Activated CD4-positive, alpha-beta memory T cell treated with anti-CD3 and anti-CD28 coated beads for 36 hours (primary cell): Measurements from ENCODE around the gene USF1. TPM values are rescaled to one million over a fixed set of nuclear protein-coding genes. Genes with fewer than 3 reads are reported as not detected.
"Not testable (repeated sequence)": the region's sequence is repeated elsewhere in the genome, so short reads cannot be mapped to it uniquely, and the experiment has no call there.

ENCODE experiments used
- CTCF ChIA-PET: fragments of 350-600 bp; sonication (Branson Sonifier 250); formaldehyde crosslinking; loops from one replicate; lab custom pipeline; 2021; ENCODE audit warnings: antibody characterized with exemption, inconsistent platforms; lab: Charles Lee
- POLR2A ChIA-PET: fragments of 350-600 bp; sonication (Branson Sonifier 250); formaldehyde crosslinking; loops from one replicate; lab custom pipeline; 2021; ENCODE audit warnings: antibody characterized with exemption; lab: Charles Lee
- DNase-seq: peaks from one replicate; pipeline ENCODE4 v3.0.0-alpha.2; 2020
- H3K27ac Mint-ChIP-seq: one replicate; pipeline ENCODE4 v1.8.0; 2021; ENCODE audit warnings: mixed read lengths
- H3K27me3 Mint-ChIP-seq: one replicate; pipeline ENCODE4 v1.8.0; 2021; ENCODE audit warnings: mixed read lengths
- H3K36me3 Mint-ChIP-seq: one replicate; pipeline ENCODE4 v1.8.0; 2021; ENCODE audit warnings: mixed read lengths
- H3K4me1 Mint-ChIP-seq: one replicate; pipeline ENCODE4 v1.8.0; 2021; ENCODE audit warnings: low read depth, mixed read lengths
- H3K4me3 Mint-ChIP-seq: one replicate; pipeline ENCODE4 v1.8.0; 2021; ENCODE audit warnings: mild to moderate bottlenecking, mixed read lengths
- H3K9me3 Mint-ChIP-seq: one replicate; pipeline ENCODE4 v1.8.0; 2021; ENCODE audit warnings: mixed read lengths
- intact Hi-C: fragments of 100-400 bp; cut with micrococcal nuclease; formaldehyde crosslinking; loops from one replicate; pipeline ENCODE4 v1.15.1; 2023
- total RNA-seq, 2 experiments: library from RNA; stranded (reverse); gene quantifications; one replicate each; pipeline ENCODE4 v1.2.3, GENCODE V29; 2021

The USF1 gene
- total RNA-seq, 2 experiments from 2014 or later: 43.4 to 43.7 TPM

DNA sequence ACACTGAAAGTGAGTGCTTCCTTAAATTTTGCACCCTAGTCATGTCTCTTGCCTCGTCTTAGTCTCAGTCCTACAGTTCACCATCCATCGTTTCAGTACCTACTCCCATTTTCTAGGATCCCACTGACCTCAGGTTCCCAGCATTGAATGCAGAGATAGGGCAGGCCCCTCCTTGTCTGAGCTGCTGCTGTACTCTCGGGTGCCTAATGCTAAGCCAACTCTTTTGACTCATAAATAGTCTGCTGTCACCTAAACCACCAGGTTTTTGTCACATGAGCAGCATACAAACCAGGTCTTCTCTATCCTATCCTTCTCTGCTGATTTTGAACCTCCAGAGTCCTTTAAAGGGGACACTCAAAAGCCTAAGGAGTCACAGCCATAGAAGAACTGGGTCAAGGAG lies 20.9 kb upstream of the USF1 start:
- Mint-ChIP-seq H3K4me1 (peaks cover 61% of the 10 kb centered on the region), H3K9me3 (peaks cover 2% of the 10 kb centered on the region), H3K27me3 (no peaks in the 10 kb centered on the region), H3K36me3 (peaks cover 43% of the 10 kb centered on the region), H3K4me3 (peak overlapping the region; percentile 97), H3K27ac (peak overlapping the region; percentile 99)
- peak; percentile 53 for DNase-seq
- intact Hi-C loops: loop anchor here (5.0 kb wide), 1 partner anchor 101 kb away; the partner anchor contains the start of gene PPOX
- POLR2A ChIA-PET: interaction anchor here (0.6 to 2.1 kb wide), 5 partner anchors 21 to 50 kb away, joined by 3 to 10 read pairs (median 3); partner anchors contain the start of gene USF1
- CTCF ChIA-PET: interaction anchor here (0.7 to 1.8 kb wide), 3 partner anchors 24 to 99 kb away, joined by 4 to 6 read pairs (median 6); partner anchors contain the start of gene PPOX

- Mint-ChIP-seq H3K27ac (peak overlapping the region; percentile 76), H3K36me3 (peaks cover 49% of the 10 kb centered on the region), H3K4me1 (peaks cover 59% of the 10 kb centered on the region)
- DNase-seq, H3K4me3 Mint-ChIP-seq, H3K9me3 Mint-ChIP-seq, H3K27me3 Mint-ChIP-seq: not testable (repeated sequence)
- intact Hi-C loops: loop anchor here (5.0 kb wide), 1 partner anchor 102 kb away; the partner anchor contains the start of gene PPOX
- CTCF ChIA-PET: interaction anchor here (0.7 to 1.8 kb wide), 5 partner anchors 20 to 339 kb away, joined by 3 to 6 read pairs (median 4); partner anchors contain the start of genes KLHDC9, PPOX and USF1
- POLR2A ChIA-PET: interaction anchor here (1.1 to 2.1 kb wide), 3 partner anchors 20 to 45 kb away, joined by 3 to 10 read pairs (median 4); partner anchors contain the start of genes F11R and USF1
These were observed 19.9 kb upstream of the USF1 start for GRCh38 chr1:161065681-161066080.

GRCh38 chr1:161063936-161064335 lies 18.2 kb upstream of the USF1 start:
- H3K36me3 Mint-ChIP-seq: peaks cover 54% of the 10 kb centered on the region
- not testable (repeated sequence) for DNase-seq, H3K27me3 Mint-ChIP-seq, H3K9me3 Mint-ChIP-seq
- CTCF ChIA-PET: interaction anchor here (0.7 kb wide), 1 partner anchor 39 kb away, joined by 4 read pairs; no protein-coding TSS in a partner anchor
- peak overlapping the region; percentile 71 for H3K27ac Mint-ChIP-seq
- intact Hi-C loops: loop anchor here (5.0 kb wide), 1 partner anchor 33 kb away; the partner anchor contains the start of gene KLHDC9
- peaks cover 66% of the 10 kb centered on the region for H3K4me1 Mint-ChIP-seq
- peak overlapping the region; percentile 31 for H3K4me3 Mint-ChIP-seq
- POLR2A ChIA-PET: interaction anchor here (1.0 kb wide), 1 partner anchor 18 kb away, joined by 6 read pairs; the partner anchor contains the start of gene USF1

DNA sequence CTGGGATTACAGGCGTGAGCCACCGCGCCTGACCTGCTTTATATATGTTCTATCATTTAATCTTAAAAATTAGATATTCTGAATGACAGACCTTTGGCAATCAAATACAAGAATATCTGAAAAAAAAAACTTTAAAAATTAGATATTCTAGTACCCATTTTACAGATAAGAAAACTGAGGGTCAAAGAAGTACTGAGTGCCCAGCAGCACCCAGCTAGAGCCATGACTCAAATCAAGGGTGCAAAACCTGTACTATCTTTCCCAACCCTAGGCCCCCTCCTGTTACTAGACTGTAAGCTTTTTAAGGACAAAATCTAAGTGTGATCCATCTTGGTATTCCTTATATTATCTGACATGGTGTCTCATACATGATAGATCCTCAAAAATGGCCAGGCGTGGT lies 15.6 kb upstream of the USF1 start:
- DNase-seq: no peak
- H3K27ac Mint-ChIP-seq: no peak overlapping the region
- no peaks in the 10 kb centered on the region for H3K27me3 Mint-ChIP-seq
- ChIA-PET CTCF (interaction anchor here (1.0 to 2.2 kb wide), 3 partner anchors 9 to 19 kb away, joined by 3 to 13 read pairs (median 4); partner anchors contain the start of gene ARHGAP30), POLR2A (interaction anchor here (0.6 to 2.8 kb wide), 3 partner anchors 8 to 18 kb away, joined by 5 to 17 read pairs (median 10); partner anchors contain the start of genes ARHGAP30 and USF1)
- H3K4me3 Mint-ChIP-seq: no peak overlapping the region
- H3K36me3 Mint-ChIP-seq: peaks cover 45% of the 10 kb centered on the region
- H3K4me1 Mint-ChIP-seq: peaks cover 55% of the 10 kb centered on the region
- no peaks in the 10 kb centered on the region for H3K9me3 Mint-ChIP-seq
- intact Hi-C loops: loop anchor here (5.0 kb wide), 1 partner anchor 36 kb away; the partner anchor contains the start of gene KLHDC9

DNA sequence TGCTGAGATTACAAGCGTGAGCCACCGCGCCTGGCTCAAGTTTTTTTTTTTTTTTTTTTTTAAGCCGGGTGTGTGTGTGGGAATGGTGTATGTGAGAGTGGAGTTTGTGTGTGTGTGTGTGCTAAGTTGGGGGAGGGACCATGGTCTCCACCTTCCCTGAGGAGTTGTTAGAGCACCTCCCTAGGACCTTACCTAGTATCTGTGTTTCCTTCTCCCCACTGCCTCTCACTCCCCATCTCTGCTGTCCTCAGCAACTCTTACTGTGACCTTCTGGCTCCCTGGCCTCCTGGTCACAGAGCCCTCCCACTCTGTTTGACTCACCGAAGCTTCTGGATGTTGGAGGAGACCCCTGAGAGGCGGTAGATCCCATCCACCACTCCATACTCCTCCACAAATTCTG lies 13.5 kb upstream of the USF1 start:
- Mint-ChIP-seq H3K27me3 (no peaks in the 10 kb centered on the region), H3K4me1 (peaks cover 44% of the 10 kb centered on the region), H3K27ac (peak overlapping the region; percentile 79), H3K36me3 (peaks cover 47% of the 10 kb centered on the region), H3K4me3 (no peak overlapping the region), H3K9me3 (no peaks in the 10 kb centered on the region)
- ChIA-PET POLR2A (interaction anchor here (1.0 to 2.8 kb wide), 4 partner anchors 9 to 42 kb away, joined by 3 to 17 read pairs (median 9); partner anchors contain the start of genes ARHGAP30 and USF1), CTCF (interaction anchor here (0.7 to 2.0 kb wide), 2 partner anchors 13 to 41 kb away, joined by 5 to 8 read pairs; partner anchors contain the start of gene USF1)
- intact Hi-C loops: no loop called here
- no peak for DNase-seq

DNA sequence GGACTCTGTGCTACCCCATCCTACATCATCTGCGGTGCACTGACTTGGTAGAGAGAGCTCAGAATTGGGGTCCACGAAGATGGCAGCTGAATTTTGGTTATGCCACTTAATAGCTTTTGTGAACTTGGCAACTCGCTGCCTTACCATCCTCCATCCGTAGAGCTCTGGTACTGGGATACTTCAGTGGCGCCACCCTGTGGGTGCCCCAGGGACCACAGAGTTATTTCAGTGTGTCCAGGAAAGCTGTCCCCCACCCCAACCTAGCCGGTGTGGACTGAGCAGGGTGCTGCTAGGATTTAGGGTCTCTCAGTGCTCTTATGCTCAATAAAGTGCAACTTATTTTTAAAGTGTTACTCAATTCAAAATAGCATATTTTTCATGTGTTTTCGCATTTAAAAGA lies 9.0 kb upstream of the USF1 start:
- no peak overlapping the region for H3K27ac Mint-ChIP-seq
- H3K9me3 Mint-ChIP-seq: no peaks in the 10 kb centered on the region
- H3K4me1 Mint-ChIP-seq: peaks cover 13% of the 10 kb centered on the region
- no peak for DNase-seq
- intact Hi-C loops: no loop called here
- H3K36me3 Mint-ChIP-seq: peaks cover 56% of the 10 kb centered on the region
- ChIA-PET CTCF (interaction anchor here (0.9 to 1.1 kb wide), 3 partner anchors 9 to 16 kb away, joined by 3 to 5 read pairs (median 4); partner anchors contain the start of gene USF1), POLR2A (interaction anchor here (1.7 kb wide), 1 partner anchor 9 kb away, joined by 10 read pairs; the partner anchor contains the start of gene USF1)
- no peak overlapping the region for H3K4me3 Mint-ChIP-seq
- H3K27me3 Mint-ChIP-seq: no peaks in the 10 kb centered on the region

- Mint-ChIP-seq H3K4me1 (peaks cover 7% of the 10 kb centered on the region), H3K27me3 (no peaks in the 10 kb centered on the region), H3K27ac (no peak overlapping the region), H3K9me3 (no peaks in the 10 kb centered on the region), H3K36me3 (peaks cover 55% of the 10 kb centered on the region), H3K4me3 (no peak overlapping the region)
- DNase-seq: no peak
- ChIA-PET POLR2A (interaction anchor here (1.7 kb wide), 1 partner anchor 8 kb away, joined by 10 read pairs; the partner anchor contains the start of gene USF1), CTCF (interaction anchor here (0.9 to 1.1 kb wide), 3 partner anchors 9 to 16 kb away, joined by 3 to 5 read pairs (median 4); partner anchors contain the start of gene USF1)
- intact Hi-C loops: no loop called here
These were observed 8.5 kb upstream of the USF1 start for GRCh38 chr1:161054232-161054631.

DNA sequence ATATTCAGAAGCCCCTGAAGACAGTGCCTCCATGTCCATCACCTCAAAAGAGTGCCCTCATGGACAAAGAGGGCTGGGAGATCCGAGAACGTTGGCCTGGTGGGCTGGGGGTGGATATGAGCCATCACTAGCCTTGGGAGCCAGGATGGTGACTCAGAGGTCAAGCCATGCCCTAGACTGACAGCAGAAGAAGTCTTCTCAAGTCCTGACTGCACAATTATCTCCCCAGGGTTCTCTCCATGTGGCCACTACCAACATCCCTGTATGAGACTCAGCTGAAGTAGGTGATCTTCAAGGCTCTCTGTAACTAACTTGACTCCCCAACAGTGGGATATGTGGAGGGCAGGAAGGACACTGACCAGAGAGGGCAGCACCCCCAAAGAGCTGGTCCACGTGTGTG lies 7.1 kb upstream of the USF1 start:
- intact Hi-C loops: no loop called here
- Mint-ChIP-seq H3K4me1 (peaks cover 6% of the 10 kb centered on the region), H3K9me3 (no peaks in the 10 kb centered on the region), H3K27ac (peak overlapping the region; percentile 42), H3K4me3 (no peak overlapping the region), H3K36me3 (peaks cover 62% of the 10 kb centered on the region), H3K27me3 (no peaks in the 10 kb centered on the region)
- POLR2A ChIA-PET: no interaction called here
- CTCF ChIA-PET: interaction anchor here (0.6 kb wide), 1 partner anchor 16 kb away, joined by 3 read pairs; no protein-coding TSS in a partner anchor
- DNase-seq: no peak

DNA sequence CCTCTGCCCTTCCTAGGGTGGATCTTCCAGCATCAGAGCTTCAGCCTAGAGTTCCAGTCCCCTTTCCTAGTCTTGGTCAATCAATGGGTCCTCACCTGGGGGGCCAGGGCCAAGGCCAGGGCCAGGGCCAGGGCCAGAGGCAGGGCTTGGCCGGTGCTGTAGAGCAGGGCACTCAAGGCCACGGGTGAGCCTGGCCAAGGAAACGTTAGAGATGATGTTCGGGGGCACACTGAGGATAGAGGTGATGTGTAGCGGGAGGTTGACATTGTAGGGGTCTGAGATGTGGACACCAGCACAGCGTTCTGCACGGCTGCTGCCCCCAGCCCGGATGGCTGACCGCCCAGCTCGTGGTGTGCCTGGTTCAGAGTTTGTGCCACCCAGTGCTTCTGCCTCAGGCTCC lies 5.4 kb upstream of the USF1 start:
- CTCF ChIA-PET: interaction anchor here (1.4 to 1.6 kb wide), 2 partner anchors 10 to 18 kb away, joined by 3 to 4 read pairs; no protein-coding TSS in a partner anchor
- Mint-ChIP-seq H3K9me3 (no peaks in the 10 kb centered on the region), H3K4me3 (no peak overlapping the region), H3K36me3 (peaks cover 62% of the 10 kb centered on the region), H3K4me1 (peaks cover 9% of the 10 kb centered on the region), H3K27me3 (no peaks in the 10 kb centered on the region), H3K27ac (no peak overlapping the region)
- intact Hi-C loops: no loop called here
- POLR2A ChIA-PET: interaction anchor here (1.2 kb wide), 1 partner anchor 18 kb away, joined by 4 read pairs; the partner anchor contains the start of gene ARHGAP30
- DNase-seq: no peak

DNA sequence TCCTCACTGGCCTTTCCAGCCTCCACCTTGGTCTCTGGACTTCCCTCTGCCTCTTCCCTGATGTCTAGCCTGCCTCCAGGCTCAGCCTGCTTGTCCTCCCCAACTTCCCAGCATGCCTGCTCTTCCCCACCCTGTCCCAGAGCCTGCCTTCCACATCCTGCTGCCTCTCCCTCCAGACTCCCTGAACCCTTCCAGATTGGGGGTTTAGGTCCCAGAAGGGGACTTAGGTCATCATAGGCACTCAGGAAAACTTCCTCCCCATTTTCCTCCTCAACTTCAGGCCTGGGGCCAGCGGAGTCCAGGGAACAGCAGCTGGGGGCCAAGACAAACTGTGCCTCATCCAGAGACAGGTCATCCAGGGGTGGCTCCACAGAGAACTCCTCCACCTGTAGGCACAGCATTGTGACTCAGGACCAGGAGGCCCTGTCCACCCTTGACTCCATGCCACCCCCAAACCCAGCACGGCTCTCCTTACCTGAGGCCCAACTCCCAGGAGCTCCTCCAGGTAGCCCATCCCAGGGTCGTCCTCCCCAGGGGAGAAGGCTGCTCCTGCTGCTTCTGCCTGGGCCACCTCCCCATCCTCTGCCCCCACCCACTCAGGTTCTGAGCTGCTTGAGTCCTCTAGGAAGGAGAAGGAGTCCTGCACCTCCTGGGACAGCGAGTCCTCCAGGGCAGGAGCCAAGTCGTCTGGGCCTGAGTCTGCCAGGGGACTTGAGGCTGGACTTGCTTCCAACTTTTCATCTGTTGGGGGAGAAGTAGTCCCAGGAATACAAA lies 3.4 kb upstream of the USF1 start:
- no peak for DNase-seq
- ChIA-PET POLR2A (interaction anchor here (5.4 kb wide), 1 partner anchor 20 kb away, joined by 39 read pairs; the partner anchor contains the start of gene ARHGAP30), CTCF (no interaction called here)
- peaks cover 62% of the 10 kb centered on the region for H3K36me3 Mint-ChIP-seq
- no peaks in the 10 kb centered on the region for H3K27me3 Mint-ChIP-seq
- no peak overlapping the region for H3K4me3 Mint-ChIP-seq
- no peaks in the 10 kb centered on the region for H3K9me3 Mint-ChIP-seq
- intact Hi-C loops: loop anchor here (10.0 kb wide), 1 partner anchor 54 kb away; no protein-coding TSS in a partner anchor
- peaks cover 17% of the 10 kb centered on the region for H3K4me1 Mint-ChIP-seq
- H3K27ac Mint-ChIP-seq: peak overlapping the region; percentile 2
